Neural cell (in vitro differentiated cells): ENCODE data around the gene RNF145.

Source experiments
- EP300 ChIP-seq: fragments of 450-650 bp; conservative IDR thresholded peaks from 2 replicates; pipeline ENCODE4 v1.6.1; 2014; ENCODE audit warnings: antibody characterized with exemption, mild to moderate bottlenecking, moderate library complexity; ENCODE audit not compliant: poor library complexity, severe bottlenecking
- EZH2 ChIP-seq: fragments of 200-600, 300-800 bp; shearing (Covaris generic), sonication (generic); IDR thresholded peaks from 2 replicates; pipeline ENCODE4 v1.6.1; 2014; ENCODE audit warnings: antibody characterized with exemption, low read length, borderline replicate concordance, mild to moderate bottlenecking; ENCODE audit not compliant: insufficient read depth, poor library complexity, severe bottlenecking
- MXI1 ChIP-seq: fragments of 450-650 bp; conservative IDR thresholded peaks from 2 replicates; pipeline ENCODE4 v1.6.1; 2014; ENCODE audit warnings: antibody characterized with exemption, mild to moderate bottlenecking; ENCODE audit not compliant: poor library complexity, severe bottlenecking
- POLR2AphosphoS5 ChIP-seq: IDR thresholded peaks from 2 replicates; pipeline ENCODE4 v1.6.1; 2012
- RAD21 ChIP-seq: fragments of 450-650 bp; conservative IDR thresholded peaks from 2 replicates; pipeline ENCODE4 v1.6.1; 2014; ENCODE audit warnings: antibody characterized with exemption, mild to moderate bottlenecking, moderate library complexity
- TAF1 ChIP-seq: IDR thresholded peaks from 2 replicates; pipeline ENCODE4 v1.6.1; 2012; ENCODE audit warnings: low read depth
- TF ChIP-seq, protein P1 (sequence below): fragments of 450-650 bp; IDR thresholded peaks from 2 replicates; pipeline ENCODE4 v1.5.1; 2014; ENCODE audit warnings: antibody characterized with exemption, mild to moderate bottlenecking, moderate library complexity; ENCODE audit not compliant: poor library complexity, severe bottlenecking
- TF ChIP-seq, protein P2 (sequence below): IDR thresholded peaks from 2 replicates; pipeline ENCODE4 v1.6.1; 2012; ENCODE audit warnings: borderline replicate concordance

DNA sequence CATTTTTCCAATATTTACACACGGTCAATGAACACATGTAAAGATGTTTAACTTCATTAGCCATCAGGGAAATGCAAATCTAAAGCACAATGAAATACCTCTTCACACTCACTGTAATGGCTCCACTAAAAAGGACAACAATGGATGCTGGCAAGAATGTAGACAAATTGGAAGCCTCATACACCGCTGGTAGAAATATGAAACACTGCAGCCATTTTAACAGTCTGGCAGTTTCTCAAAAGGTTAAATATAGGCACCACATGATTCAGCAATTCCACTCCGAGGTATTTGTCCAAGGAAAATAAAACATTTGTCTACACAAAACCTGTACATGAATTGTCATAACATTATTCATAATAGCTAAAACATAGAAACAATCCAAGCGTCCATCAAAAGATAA lies 20.0 kb downstream of the RNF145 start:
- TF ChIP-seq POLR2AphosphoS5 (no peak), EZH2 (no peak), RAD21 (no peak), MXI1 (no peak), EP300 (no peak), TAF1 (no peak)
- TF ChIP-seq, protein P1, sequence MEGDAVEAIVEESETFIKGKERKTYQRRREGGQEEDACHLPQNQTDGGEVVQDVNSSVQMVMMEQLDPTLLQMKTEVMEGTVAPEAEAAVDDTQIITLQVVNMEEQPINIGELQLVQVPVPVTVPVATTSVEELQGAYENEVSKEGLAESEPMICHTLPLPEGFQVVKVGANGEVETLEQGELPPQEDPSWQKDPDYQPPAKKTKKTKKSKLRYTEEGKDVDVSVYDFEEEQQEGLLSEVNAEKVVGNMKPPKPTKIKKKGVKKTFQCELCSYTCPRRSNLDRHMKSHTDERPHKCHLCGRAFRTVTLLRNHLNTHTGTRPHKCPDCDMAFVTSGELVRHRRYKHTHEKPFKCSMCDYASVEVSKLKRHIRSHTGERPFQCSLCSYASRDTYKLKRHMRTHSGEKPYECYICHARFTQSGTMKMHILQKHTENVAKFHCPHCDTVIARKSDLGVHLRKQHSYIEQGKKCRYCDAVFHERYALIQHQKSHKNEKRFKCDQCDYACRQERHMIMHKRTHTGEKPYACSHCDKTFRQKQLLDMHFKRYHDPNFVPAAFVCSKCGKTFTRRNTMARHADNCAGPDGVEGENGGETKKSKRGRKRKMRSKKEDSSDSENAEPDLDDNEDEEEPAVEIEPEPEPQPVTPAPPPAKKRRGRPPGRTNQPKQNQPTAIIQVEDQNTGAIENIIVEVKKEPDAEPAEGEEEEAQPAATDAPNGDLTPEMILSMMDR = no peak
- TF ChIP-seq, protein P2, sequence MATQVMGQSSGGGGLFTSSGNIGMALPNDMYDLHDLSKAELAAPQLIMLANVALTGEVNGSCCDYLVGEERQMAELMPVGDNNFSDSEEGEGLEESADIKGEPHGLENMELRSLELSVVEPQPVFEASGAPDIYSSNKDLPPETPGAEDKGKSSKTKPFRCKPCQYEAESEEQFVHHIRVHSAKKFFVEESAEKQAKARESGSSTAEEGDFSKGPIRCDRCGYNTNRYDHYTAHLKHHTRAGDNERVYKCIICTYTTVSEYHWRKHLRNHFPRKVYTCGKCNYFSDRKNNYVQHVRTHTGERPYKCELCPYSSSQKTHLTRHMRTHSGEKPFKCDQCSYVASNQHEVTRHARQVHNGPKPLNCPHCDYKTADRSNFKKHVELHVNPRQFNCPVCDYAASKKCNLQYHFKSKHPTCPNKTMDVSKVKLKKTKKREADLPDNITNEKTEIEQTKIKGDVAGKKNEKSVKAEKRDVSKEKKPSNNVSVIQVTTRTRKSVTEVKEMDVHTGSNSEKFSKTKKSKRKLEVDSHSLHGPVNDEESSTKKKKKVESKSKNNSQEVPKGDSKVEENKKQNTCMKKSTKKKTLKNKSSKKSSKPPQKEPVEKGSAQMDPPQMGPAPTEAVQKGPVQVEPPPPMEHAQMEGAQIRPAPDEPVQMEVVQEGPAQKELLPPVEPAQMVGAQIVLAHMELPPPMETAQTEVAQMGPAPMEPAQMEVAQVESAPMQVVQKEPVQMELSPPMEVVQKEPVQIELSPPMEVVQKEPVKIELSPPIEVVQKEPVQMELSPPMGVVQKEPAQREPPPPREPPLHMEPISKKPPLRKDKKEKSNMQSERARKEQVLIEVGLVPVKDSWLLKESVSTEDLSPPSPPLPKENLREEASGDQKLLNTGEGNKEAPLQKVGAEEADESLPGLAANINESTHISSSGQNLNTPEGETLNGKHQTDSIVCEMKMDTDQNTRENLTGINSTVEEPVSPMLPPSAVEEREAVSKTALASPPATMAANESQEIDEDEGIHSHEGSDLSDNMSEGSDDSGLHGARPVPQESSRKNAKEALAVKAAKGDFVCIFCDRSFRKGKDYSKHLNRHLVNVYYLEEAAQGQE = no peak
